ENCODE measurements around the gene SRSF3.

Gene SRSF3

GRCh38 chr6:36616893-36617521 lies 22.8 kb downstream of the SRSF3 start:
- DNase-seq (ENCODE audit: extremely low spot score, insufficient read length, low read depth) (no peak), FAIRE-seq (no peak)

DNA sequence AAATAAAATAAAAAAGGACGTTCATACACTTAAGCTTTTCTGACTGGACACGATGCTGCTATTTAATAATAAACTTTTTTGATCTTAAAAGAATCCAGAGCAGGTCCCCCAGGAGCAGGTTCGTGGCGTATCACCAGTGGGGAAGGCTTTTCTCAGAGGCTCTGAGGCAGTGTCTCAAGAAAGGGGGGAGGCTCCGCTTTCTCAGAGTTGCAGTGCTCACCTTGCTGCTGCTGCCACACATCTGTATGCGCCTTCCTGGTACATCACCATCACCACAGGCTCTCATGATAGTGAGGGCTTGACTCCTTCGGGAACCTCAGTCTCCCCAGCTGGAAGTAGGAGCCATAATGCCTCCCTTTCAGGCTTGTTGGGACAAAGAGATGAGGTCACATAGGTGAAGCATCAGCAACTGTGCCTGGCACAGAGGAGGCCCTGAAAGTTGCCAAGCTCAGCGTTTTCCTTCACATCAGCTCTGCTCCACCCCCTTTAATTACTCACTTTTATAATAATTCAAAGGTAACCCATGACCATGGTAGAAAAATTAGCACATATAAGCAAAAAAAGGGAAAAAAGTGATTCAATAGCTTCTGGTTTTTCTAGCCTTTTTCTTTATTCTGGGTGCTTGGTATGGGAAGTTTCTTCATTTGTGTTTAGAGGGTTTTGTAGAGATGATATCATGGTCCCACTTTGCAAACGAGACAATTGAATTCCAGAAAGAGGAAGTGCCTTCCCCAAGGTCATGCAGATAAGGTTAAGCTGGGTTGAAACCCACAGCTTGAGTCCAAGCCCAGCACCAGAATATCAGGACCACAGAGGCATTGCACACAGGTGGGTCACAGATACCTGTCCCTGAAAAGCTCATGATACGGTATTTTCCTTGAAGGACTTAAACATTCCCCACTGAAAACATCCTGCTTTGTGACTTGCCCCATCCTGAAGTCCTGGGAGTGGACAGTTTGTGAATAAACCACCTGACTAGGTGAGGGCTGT lies 24.5 kb downstream of the SRSF3 start:
- FAIRE-seq (no peak), DNase-seq (ENCODE audit: extremely low spot score, insufficient read length, low read depth) (no peak)

DNA sequence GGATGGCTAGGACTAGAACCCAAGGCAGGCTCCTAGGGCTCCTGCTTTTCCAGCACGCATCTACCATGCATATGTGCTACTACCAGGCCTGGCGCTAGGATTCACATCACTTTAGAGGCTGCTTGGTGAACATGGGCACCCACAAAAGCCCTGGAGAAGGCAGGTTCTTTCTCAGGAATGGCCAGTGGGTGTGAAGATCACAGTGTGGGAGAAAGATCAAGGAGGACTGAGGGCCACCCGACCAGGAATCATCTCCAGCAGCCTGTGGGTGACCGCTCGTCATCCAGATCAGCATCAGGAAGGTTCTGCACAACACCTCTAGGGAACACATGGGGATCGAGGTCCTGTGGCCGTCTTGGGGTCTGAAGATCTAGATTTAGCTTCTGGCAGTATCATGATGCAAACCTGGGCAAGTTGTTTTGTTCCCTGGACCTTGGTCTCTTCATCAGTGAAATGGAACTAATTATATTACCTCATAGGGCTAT lies 27.3 kb downstream of the SRSF3 start:
- FAIRE-seq = no peak
- DNase-seq (ENCODE audit: extremely low spot score, insufficient read length, low read depth) = no peak

DNA sequence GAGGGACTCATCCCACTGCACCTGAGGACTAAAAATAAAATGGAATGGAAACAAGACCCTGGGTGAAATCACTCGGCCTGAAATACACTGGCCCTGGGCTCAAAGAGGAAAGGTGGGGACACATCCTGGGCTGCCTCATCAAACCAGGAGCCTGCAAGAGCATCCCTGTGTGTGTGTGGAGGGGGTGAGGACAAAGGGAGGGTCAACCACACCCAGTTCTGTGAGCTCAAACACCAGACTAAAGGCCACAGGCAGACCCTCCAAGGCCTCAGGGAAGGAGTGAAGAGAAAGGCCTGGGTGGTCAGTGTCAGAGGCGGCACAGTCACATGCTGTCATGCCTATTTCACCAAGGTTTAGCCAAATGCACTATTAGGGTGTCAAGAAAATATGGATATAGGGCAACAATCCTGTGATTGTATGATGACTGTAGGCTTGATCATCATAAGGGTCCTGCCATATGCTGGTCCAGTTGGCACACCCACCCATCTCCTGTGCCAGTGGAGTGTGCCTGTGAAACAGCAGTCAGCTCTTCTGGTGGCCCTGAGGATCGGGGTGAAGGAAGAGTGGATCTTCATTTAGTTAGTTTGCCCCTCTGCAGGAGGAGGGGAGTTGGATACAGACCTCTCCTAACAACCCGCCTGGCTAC lies 28.9 kb downstream of the SRSF3 start:
- DNase-seq (ENCODE audit: extremely low spot score, insufficient read length, low read depth) (no peak), FAIRE-seq (no peak)

DNA sequence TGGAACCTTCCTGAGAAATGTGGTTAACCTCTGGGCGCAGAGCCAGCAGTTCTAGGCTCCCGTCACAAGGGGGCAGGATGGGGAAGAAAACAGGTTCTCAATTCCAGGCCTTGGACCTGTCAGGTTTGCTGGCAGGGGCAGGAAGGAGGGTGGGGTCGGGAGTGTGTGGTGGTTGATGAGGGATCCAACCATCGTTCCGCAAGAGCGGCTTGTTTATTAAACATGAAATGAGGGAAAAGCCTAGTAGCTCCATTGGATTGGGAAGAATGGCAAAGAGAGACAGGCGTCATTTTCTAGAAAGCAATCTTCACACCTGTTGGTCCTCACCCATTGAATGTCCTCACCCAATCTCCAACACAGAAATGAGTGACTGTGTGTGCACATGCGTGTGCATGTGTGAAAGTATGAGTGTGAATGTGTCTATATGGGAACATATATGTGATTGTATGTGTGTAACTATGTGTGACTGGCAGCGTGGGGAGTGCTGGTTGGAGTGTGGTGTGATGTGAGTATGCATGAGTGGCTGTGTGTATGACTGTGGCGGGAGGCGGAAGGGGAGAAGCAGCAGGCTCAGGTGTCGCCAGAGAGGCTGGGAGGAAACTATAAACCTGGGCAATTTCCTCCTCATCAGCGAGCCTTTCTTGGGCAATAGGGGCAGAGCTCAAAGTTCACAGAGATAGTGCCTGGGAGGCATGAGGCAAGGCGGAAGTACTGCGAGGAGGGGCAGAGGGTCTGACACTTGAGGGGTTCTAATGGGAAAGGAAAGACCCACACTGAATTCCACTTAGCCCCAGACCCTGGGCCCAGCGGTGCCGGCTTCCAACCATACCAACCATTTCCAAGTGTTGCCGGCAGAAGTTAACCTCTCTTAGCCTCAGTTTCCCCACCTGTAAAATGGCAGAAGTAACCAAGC lies 29.6 kb downstream of the SRSF3 start:
- DNase-seq (ENCODE audit: extremely low spot score, insufficient read length, low read depth) = peak; percentile 65
- peak; percentile 83 for FAIRE-seq

DNA sequence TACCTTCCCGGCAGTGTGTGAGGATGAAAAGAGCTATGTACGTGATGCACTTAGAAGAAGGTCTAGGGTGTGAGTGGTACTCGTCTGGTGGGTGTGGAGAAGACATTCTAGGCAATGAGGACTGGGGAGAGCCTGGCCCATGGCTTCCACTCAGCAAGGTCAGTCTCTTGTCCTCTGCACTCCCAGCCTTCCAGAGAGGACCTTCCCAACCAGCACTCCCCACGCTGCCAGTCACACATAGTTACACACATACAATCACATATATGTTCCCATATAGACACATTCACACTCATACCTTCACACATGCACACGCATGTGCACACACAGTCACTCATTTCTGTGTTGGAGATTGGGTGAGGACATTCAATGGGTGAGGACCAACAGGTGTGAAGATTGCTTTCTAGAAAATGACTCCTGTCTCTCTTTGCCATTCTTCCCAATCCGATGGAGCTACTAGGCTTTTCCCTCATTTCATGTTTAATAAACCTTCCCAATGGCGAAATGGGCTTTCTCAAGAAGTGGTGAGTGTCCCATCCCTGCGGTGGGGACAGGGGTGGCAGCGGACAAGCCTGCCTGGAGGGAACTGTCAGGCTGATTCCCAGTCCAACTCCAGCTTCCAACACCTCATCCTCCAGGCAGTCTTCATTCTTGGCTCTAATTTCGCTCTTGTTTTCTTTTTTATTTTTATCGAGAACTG lies 30.4 kb downstream of the SRSF3 start:
- DNase-seq (ENCODE audit: extremely low spot score, insufficient read length, low read depth) (no peak), FAIRE-seq (peak; percentile 71)

- FAIRE-seq (no peak), DNase-seq (ENCODE audit: extremely low spot score, insufficient read length, low read depth) (no peak)
Observed at GRCh38 chr6:36625158-36625919, 31.2 kb downstream of the SRSF3 start.

- no peak for DNase-seq (ENCODE audit: extremely low spot score, insufficient read length, low read depth)
Observed at GRCh38 chr6:36626636-36627035, 32.5 kb downstream of the SRSF3 start.

GRCh38 chr6:36627141-36627540 lies 33.0 kb downstream of the SRSF3 start:
- FAIRE-seq (no peak), DNase-seq (ENCODE audit: extremely low spot score, insufficient read length, low read depth) (no peak)

More at GRCh38 chr6:36626636-36627035, 32.5 kb downstream of the SRSF3 start:
- no peak for FAIRE-seq

DNA sequence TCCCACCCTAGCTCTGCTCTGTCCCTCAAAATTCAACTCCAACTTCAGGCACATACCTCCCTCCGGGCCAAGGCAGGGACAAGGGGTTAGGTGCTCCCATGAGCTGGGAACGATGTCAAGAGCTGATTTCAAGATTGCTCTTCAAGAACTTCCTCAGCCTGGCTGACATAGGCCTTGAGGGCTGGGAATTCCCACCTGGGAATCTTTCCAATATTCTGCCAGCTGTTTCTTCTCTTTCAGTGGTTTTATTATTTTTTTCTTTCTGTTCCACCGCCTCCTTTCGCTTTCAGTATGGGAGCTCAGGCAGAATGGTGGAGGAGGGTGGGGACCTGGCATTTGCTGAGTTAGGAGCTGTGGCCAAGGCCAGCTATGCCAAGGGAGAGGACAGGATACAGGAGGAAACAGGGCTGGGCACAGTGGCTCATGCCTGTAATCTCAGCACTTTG lies 33.7 kb downstream of the SRSF3 start:
- no peak for DNase-seq (ENCODE audit: extremely low spot score, insufficient read length, low read depth)
- FAIRE-seq = no peak

GRCh38 chr6:36629784-36630183 lies 35.6 kb downstream of the SRSF3 start:
- no peak for FAIRE-seq

GRCh38 chr6:36631326-36632011 lies 37.3 kb downstream of the SRSF3 start:
- FAIRE-seq (no peak), DNase-seq (ENCODE audit: extremely low spot score, insufficient read length, low read depth) (no peak)

More at GRCh38 chr6:36629784-36630183, 35.6 kb downstream of the SRSF3 start:
- no peak for DNase-seq (ENCODE audit: extremely low spot score, insufficient read length, low read depth)

DNA sequence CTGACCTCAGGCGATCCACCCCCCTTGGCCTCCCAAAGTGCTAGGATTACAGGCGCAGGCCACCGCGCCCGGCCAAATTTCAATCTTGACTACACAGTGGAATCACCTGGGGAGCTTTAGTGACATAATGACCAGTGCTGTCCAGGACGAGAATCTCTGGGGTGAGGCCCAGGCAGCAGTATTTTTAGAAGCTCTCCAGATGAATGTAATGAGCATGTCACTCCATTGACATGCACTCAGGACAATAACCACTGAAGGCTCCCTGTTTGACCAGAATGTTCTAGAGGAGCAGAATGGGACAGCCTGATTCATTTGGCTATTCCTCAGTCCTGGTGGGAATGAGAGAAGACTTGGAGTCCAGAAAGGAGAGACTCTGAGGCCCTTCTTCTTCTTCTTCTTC lies 39.2 kb downstream of the SRSF3 start:
- FAIRE-seq (no peak), DNase-seq (ENCODE audit: extremely low spot score, insufficient read length, low read depth) (no peak)

- FAIRE-seq = no peak
- no peak for DNase-seq (ENCODE audit: extremely low spot score, insufficient read length, low read depth)
Observed at GRCh38 chr6:36633915-36634314, 39.8 kb downstream of the SRSF3 start.

GRCh38 chr6:36634317-36635108 lies 40.4 kb downstream of the SRSF3 start:
- FAIRE-seq = no peak

DNA sequence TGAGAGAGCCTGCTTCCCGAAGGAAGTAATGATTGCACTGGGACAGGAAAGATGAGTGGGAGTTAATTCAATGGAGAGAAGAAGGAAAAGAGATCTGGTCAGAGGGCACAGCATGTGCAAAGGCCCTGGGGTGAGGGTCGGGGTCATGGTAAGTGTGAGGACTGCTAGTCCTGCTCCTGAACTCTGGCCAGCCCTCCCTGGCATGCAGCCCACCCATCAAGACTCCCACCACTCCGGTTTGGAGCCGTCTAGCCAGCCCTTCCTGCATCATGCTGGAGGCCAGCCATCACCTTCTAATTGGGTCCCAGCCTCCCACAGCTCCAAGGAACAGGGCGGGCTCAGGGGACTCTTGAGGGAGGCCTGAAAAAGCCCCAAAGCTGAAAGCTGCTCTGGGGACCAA lies 42.1 kb downstream of the SRSF3 start:
- FAIRE-seq (no peak), DNase-seq (ENCODE audit: extremely low spot score, insufficient read length, low read depth) (no peak)

More at GRCh38 chr6:36634317-36635108, 40.4 kb downstream of the SRSF3 start:
- DNase-seq (ENCODE audit: extremely low spot score, insufficient read length, low read depth) = no peak
